GM21360 (cell line): Measurements from ENCODE around the gene KCNH1.

Experiments used
- ATAC-seq: cut with Tn5 transposase; IDR thresholded peaks from one replicate; pipeline ENCODE4 v1.9.1; 2021; ENCODE audit warnings: mild to moderate bottlenecking, moderate library complexity; ENCODE audit not compliant: unreplicated experiment

The KCNH1 gene

GRCh38 chr1:210920716-210921694 lies 212.9 kb downstream of the KCNH1 start:
- ATAC-seq, result no peak

GRCh38 chr1:210920258-210920657 lies 213.7 kb downstream of the KCNH1 start:
- no peak for ATAC-seq

- ATAC-seq, result no peak
These were observed 215.1 kb downstream of the KCNH1 start for GRCh38 chr1:210918893-210919292.

- no peak for ATAC-seq
These were observed 216.3 kb downstream of the KCNH1 start for GRCh38 chr1:210917560-210918169.

- ATAC-seq, result no peak
These were observed 217.4 kb downstream of the KCNH1 start for GRCh38 chr1:210916548-210916947.

GRCh38 chr1:210915890-210916507 lies 217.9 kb downstream of the KCNH1 start:
- ATAC-seq, result no peak

GRCh38 chr1:210912752-210913151 lies 221.2 kb downstream of the KCNH1 start:
- no peak for ATAC-seq

- no peak for ATAC-seq
These were observed 223.8 kb downstream of the KCNH1 start for GRCh38 chr1:210910020-210910575.

- ATAC-seq, result no peak
These were observed 225.2 kb downstream of the KCNH1 start for GRCh38 chr1:210908791-210909190.

GRCh38 chr1:210908257-210908656 lies 225.7 kb downstream of the KCNH1 start:
- no peak for ATAC-seq

GRCh38 chr1:210907251-210907805 lies 226.6 kb downstream of the KCNH1 start:
- no peak for ATAC-seq

GRCh38 chr1:210905944-210906453 lies 227.9 kb downstream of the KCNH1 start:
- no peak for ATAC-seq

GRCh38 chr1:210905365-210905904 lies 228.5 kb downstream of the KCNH1 start:
- no peak for ATAC-seq

- ATAC-seq, result no peak
These were observed 231.8 kb downstream of the KCNH1 start for GRCh38 chr1:210901981-210902770.

GRCh38 chr1:210900820-210901219 lies 233.1 kb downstream of the KCNH1 start:
- no peak for ATAC-seq

- no peak for ATAC-seq
These were observed 233.9 kb downstream of the KCNH1 start for GRCh38 chr1:210900079-210900478.

- no peak for ATAC-seq
These were observed 234.3 kb downstream of the KCNH1 start for GRCh38 chr1:210899676-210900075.

- ATAC-seq, result no peak
These were observed 235.5 kb downstream of the KCNH1 start for GRCh38 chr1:210898473-210898872.

- no peak for ATAC-seq
These were observed 250.1 kb downstream of the KCNH1 start for GRCh38 chr1:210883821-210884220.
